HFFc6 (cell line): ENCODE data around the gene DAD1. TPM values are rescaled to one million over a fixed set of nuclear protein-coding genes. Genes with fewer than 3 reads are reported as not detected.
A peak's percentile ranks its signal among the peaks of the same experiment; 100 is the strongest.

ENCODE experiments used
- DNase-seq: peaks from one replicate; pipeline ENCODE4 v3.0.0-alpha.2; 2018
- H3K27ac Mint-ChIP-seq: 2 replicates; pipeline ENCODE4 v1.8.0; 2020; ENCODE audit warnings: mild to moderate bottlenecking, mixed read lengths
- H3K27me3 Mint-ChIP-seq: 2 replicates; pipeline ENCODE4 v1.8.0; 2021; ENCODE audit warnings: mild to moderate bottlenecking, moderate library complexity, mixed read lengths; ENCODE audit not compliant: insufficient read depth
- H3K36me3 Mint-ChIP-seq: 2 replicates; pipeline ENCODE4 v1.8.0; 2021; ENCODE audit warnings: low read depth, mixed read lengths
- H3K4me1 Mint-ChIP-seq: 2 replicates; pipeline ENCODE4 v1.8.0; 2020; ENCODE audit warnings: low read depth, mixed read lengths
- H3K4me3 Mint-ChIP-seq: 2 replicates; pipeline ENCODE4 v1.8.0; 2020; ENCODE audit warnings: mild to moderate bottlenecking, moderate library complexity, mixed read lengths
- H3K9me3 Mint-ChIP-seq: 2 replicates; pipeline ENCODE4 v1.8.0; 2020; ENCODE audit warnings: mild to moderate bottlenecking, mixed read lengths
- CTCF ChIP-seq: fragments of 200-600 bp; sonication (generic); IDR thresholded peaks from 2 replicates; pipeline ENCODE4 v1.5.0; 2021; ENCODE audit warnings: antibody characterized with exemption, mild to moderate bottlenecking
- total RNA-seq, 6 experiments: library from RNA; stranded (reverse); fragmentation: NEBNext Ultra II Directional; extraction: Animal tissue kit (Norgen Biotek cat#: 25700); gene quantifications; 2 replicates in 1 of 6; 3 replicates in 5 of 6; pipeline ENCODE4 v1.2.3, GENCODE V29; 2021

DAD1 gene
- total RNA-seq, 6 experiments from 2014 or later, result 292 to 311 (median 302) TPM

GRCh38 chr14:22540811-22541360 lies 48.1 kb downstream of the DAD1 start:
- Mint-ChIP-seq H3K27ac (no peak overlapping the region), H3K4me3 (no peak overlapping the region), H3K36me3 (no peaks in the 10 kb centered on the region), H3K9me3 (no peaks in the 10 kb centered on the region), H3K27me3 (no peaks in the 10 kb centered on the region; the same call in 1 of the 2 replicates), H3K4me1 (peaks cover 82% of the 10 kb centered on the region)
- no peak for TF ChIP-seq CTCF
- DNase-seq, result no peak

- H3K27ac Mint-ChIP-seq, result no peak overlapping the region; the same call in 1 of the 2 replicates
- DNase-seq, result no peak
- H3K36me3 Mint-ChIP-seq, result no peaks in the 10 kb centered on the region
- H3K9me3 Mint-ChIP-seq, result no peaks in the 10 kb centered on the region
- TF ChIP-seq CTCF, result no peak
- H3K4me3 Mint-ChIP-seq, result no peak overlapping the region
- peaks cover 76% of the 10 kb centered on the region for H3K4me1 Mint-ChIP-seq
- no peaks in the 10 kb centered on the region; the same call in 1 of the 2 replicates for H3K27me3 Mint-ChIP-seq
Observed at GRCh38 chr14:22540293-22540692, 48.7 kb downstream of the DAD1 start.

- H3K27me3 Mint-ChIP-seq, result no peaks in the 10 kb centered on the region; the same call in 1 of the 2 replicates
Observed at GRCh38 chr14:22539831-22540230, 49.2 kb downstream of the DAD1 start.

GRCh38 chr14:22538671-22539228 lies 50.3 kb downstream of the DAD1 start:
- TF ChIP-seq CTCF, result no peak
- Mint-ChIP-seq H3K36me3 (no peaks in the 10 kb centered on the region), H3K27me3 (no peaks in the 10 kb centered on the region; the same call in 1 of the 2 replicates), H3K27ac (no peak overlapping the region), H3K4me3 (no peak overlapping the region), H3K4me1 (peaks cover 79% of the 10 kb centered on the region), H3K9me3 (no peaks in the 10 kb centered on the region)
- DNase-seq, result no peak

More at GRCh38 chr14:22539831-22540230, 49.2 kb downstream of the DAD1 start:
- H3K4me3 Mint-ChIP-seq, result no peak overlapping the region
- TF ChIP-seq CTCF, result no peak
- no peaks in the 10 kb centered on the region for H3K36me3 Mint-ChIP-seq
- no peak for DNase-seq
- H3K4me1 Mint-ChIP-seq, result peaks cover 77% of the 10 kb centered on the region
- H3K27ac Mint-ChIP-seq, result no peak overlapping the region; the same call in 1 of the 2 replicates
- no peaks in the 10 kb centered on the region for H3K9me3 Mint-ChIP-seq

GRCh38 chr14:22537436-22538310 lies 51.4 kb downstream of the DAD1 start:
- H3K4me3 Mint-ChIP-seq, result no peak overlapping the region
- H3K36me3 Mint-ChIP-seq, result no peaks in the 10 kb centered on the region
- DNase-seq, result no peak
- peaks cover 87% of the 10 kb centered on the region for H3K4me1 Mint-ChIP-seq
- peak overlapping the region; percentile 86 for H3K27ac Mint-ChIP-seq
- no peaks in the 10 kb centered on the region for H3K9me3 Mint-ChIP-seq
- H3K27me3 Mint-ChIP-seq, result no peaks in the 10 kb centered on the region; the same call in 1 of the 2 replicates
- no peak for TF ChIP-seq CTCF
